HG03097 (cell line): ENCODE measurements around the gene UBE2E1.

Experiments
- ATAC-seq: cut with Tn5 transposase; IDR thresholded peaks from one replicate; pipeline ENCODE4 v1.9.1; 2021; ENCODE audit not compliant: unreplicated experiment, low FRiP score

Gene UBE2E1

GRCh38 chr3:23817508-23818223 lies 11.9 kb downstream of the UBE2E1 start:
- no peak for ATAC-seq

- ATAC-seq = no peak
Observed at GRCh38 chr3:23819599-23820360, 14.0 kb downstream of the UBE2E1 start.

GRCh38 chr3:23820888-23821287 lies 15.1 kb downstream of the UBE2E1 start:
- no peak for ATAC-seq

- no peak for ATAC-seq
Observed at GRCh38 chr3:23821858-23822257, 16.1 kb downstream of the UBE2E1 start.

GRCh38 chr3:23822559-23822958 lies 16.8 kb downstream of the UBE2E1 start:
- ATAC-seq = no peak

GRCh38 chr3:23823620-23824019 lies 17.9 kb downstream of the UBE2E1 start:
- no peak for ATAC-seq

- no peak for ATAC-seq
Observed at GRCh38 chr3:23824699-23825444, 19.1 kb downstream of the UBE2E1 start.

- ATAC-seq = no peak
Observed at GRCh38 chr3:23825802-23826201, 20.0 kb downstream of the UBE2E1 start.

GRCh38 chr3:23826382-23827064 lies 20.8 kb downstream of the UBE2E1 start:
- ATAC-seq = no peak

GRCh38 chr3:23829242-23829934 lies 23.6 kb downstream of the UBE2E1 start:
- peak; percentile 44 for ATAC-seq

- ATAC-seq = peak; percentile 70
Observed at GRCh38 chr3:23830869-23831484, 25.2 kb downstream of the UBE2E1 start.

GRCh38 chr3:23831517-23832394 lies 26.0 kb downstream of the UBE2E1 start:
- ATAC-seq = peak; percentile 2

- ATAC-seq = no peak
Observed at GRCh38 chr3:23832523-23832922, 26.8 kb downstream of the UBE2E1 start.

- no peak for ATAC-seq
Observed at GRCh38 chr3:23834082-23834870, 28.5 kb downstream of the UBE2E1 start.

- ATAC-seq = no peak
Observed at GRCh38 chr3:23835087-23835486, 29.3 kb downstream of the UBE2E1 start.

GRCh38 chr3:23835802-23836201 lies 30.0 kb downstream of the UBE2E1 start:
- no peak for ATAC-seq

GRCh38 chr3:23836536-23837230 lies 30.9 kb downstream of the UBE2E1 start:
- no peak for ATAC-seq
